Measurements from ENCODE around the gene FIBIN.
"Not testable (repeated sequence)": the region's sequence is repeated elsewhere in the genome, so short reads cannot be mapped to it uniquely, and the experiment has no call there.

The FIBIN gene

DNA sequence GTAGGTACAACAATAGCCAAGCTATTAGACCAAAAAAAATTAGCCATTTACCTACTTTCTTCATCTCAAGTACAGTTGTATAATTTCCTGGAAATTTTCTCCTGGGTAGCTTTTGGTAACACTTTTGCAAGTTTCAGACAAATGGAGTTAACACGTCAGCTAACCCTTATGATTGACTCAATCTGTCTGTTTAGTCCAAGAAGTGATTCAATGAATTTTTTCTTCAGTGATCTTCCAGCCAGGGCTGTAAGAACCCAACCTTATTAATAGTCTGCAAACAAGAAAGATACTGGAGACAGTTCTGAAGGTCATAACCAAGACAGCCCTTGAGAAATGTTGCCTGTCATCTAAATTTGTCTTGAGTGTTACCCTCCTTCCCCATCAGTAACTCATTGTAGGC is 30.1 kb upstream of the FIBIN start:
- no peaks in the 10 kb centered on the region for H3K27me3 ChIP-seq (ENCODE audit: low read depth)
- in situ Hi-C loops (cut with MboI; ENCODE audit: low sequenced_read_pairs): no loop called here

DNA sequence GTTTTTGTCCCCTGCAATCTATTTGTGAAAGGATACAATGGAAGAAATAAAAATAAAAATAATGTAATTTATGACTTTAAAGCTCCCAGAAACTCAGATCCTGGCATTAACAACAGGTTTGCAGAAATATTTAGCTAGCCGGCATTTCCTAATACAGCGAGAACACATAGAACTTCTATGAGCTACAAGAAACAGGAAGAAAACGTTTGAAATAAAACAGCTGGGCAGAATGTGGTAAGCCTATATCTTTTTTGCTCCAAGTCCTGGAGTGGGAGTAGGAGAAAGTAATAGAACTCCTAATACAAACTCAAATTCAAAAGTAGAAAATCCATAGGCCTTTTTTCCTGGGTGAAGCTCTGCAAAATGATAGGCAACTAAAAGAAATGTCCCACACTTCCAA is 29.6 kb upstream of the FIBIN start:
- no peaks in the 10 kb centered on the region for H3K27me3 ChIP-seq (ENCODE audit: low read depth)
- in situ Hi-C loops (cut with MboI; ENCODE audit: low sequenced_read_pairs): no loop called here
- no peaks in the 10 kb centered on the region for H3K9me3 ChIP-seq
- H3K4me3 ChIP-seq: no peak overlapping the region
- no peak for DNase-seq (ENCODE audit: low spot score in 2 of 2)
- H3K4me1 ChIP-seq: no peaks in the 10 kb centered on the region
- no peaks in the 10 kb centered on the region for H3K36me3 ChIP-seq (replicated peaks)

More for the DNA sequence above, 30.1 kb upstream of the FIBIN start:
- no peak overlapping the region for H3K4me3 ChIP-seq
- no peaks in the 10 kb centered on the region for H3K36me3 ChIP-seq (replicated peaks)
- H3K9me3 ChIP-seq: no peaks in the 10 kb centered on the region
- no peak for DNase-seq (ENCODE audit: low spot score in 2 of 2)
- no peaks in the 10 kb centered on the region for H3K4me1 ChIP-seq

GRCh38 chr11:26964847-26965485 is 28.9 kb upstream of the FIBIN start:
- H3K36me3 ChIP-seq (replicated peaks); in situ Hi-C loops (cut with MboI; ENCODE audit: low sequenced_read_pairs); DNase-seq (ENCODE audit: low spot score in 2 of 2); H3K4me1 ChIP-seq; H3K27me3 ChIP-seq (ENCODE audit: low read depth); H3K4me3 ChIP-seq; H3K9me3 ChIP-seq: not testable (repeated sequence)

- Histone ChIP-seq H3K4me1 (no peaks in the 10 kb centered on the region), H3K36me3 (replicated peaks) (no peaks in the 10 kb centered on the region), H3K27me3 (ENCODE audit: low read depth) (no peaks in the 10 kb centered on the region), H3K9me3 (no peaks in the 10 kb centered on the region), H3K4me3 (no peak overlapping the region)
- in situ Hi-C loops (cut with MboI; ENCODE audit: low sequenced_read_pairs): no loop called here
- DNase-seq (ENCODE audit: low spot score in 2 of 2): no peak
Measured at GRCh38 chr11:26971961-26972360, 22.0 kb upstream of the FIBIN start.

- Histone ChIP-seq H3K9me3 (no peaks in the 10 kb centered on the region), H3K4me3 (no peak overlapping the region), H3K36me3 (replicated peaks) (no peaks in the 10 kb centered on the region), H3K4me1 (no peaks in the 10 kb centered on the region), H3K27me3 (ENCODE audit: low read depth) (no peaks in the 10 kb centered on the region)
- in situ Hi-C loops (cut with MboI; ENCODE audit: low sequenced_read_pairs): no loop called here
- DNase-seq (ENCODE audit: low spot score in 2 of 2): no peak
Measured at GRCh38 chr11:26974069-26974783, 19.7 kb upstream of the FIBIN start.

- Histone ChIP-seq H3K36me3 (replicated peaks) (no peaks in the 10 kb centered on the region), H3K4me3 (no peak overlapping the region), H3K4me1 (no peaks in the 10 kb centered on the region), H3K27me3 (ENCODE audit: low read depth) (no peaks in the 10 kb centered on the region), H3K9me3 (no peaks in the 10 kb centered on the region)
- no peak for DNase-seq (ENCODE audit: low spot score in 2 of 2)
- in situ Hi-C loops (cut with MboI; ENCODE audit: low sequenced_read_pairs): no loop called here
Measured at GRCh38 chr11:26974996-26975395, 18.9 kb upstream of the FIBIN start.

GRCh38 chr11:26976389-26976788 is 17.5 kb upstream of the FIBIN start:
- no peaks in the 10 kb centered on the region for H3K4me1 ChIP-seq
- H3K9me3 ChIP-seq: no peaks in the 10 kb centered on the region
- DNase-seq (ENCODE audit: low spot score in 2 of 2): no peak
- H3K27me3 ChIP-seq (ENCODE audit: low read depth): no peaks in the 10 kb centered on the region
- in situ Hi-C loops (cut with MboI; ENCODE audit: low sequenced_read_pairs): no loop called here
- H3K36me3 ChIP-seq (replicated peaks): no peaks in the 10 kb centered on the region
- H3K4me3 ChIP-seq: no peak overlapping the region

GRCh38 chr11:26977209-26977608 is 16.7 kb upstream of the FIBIN start:
- H3K27me3 ChIP-seq (ENCODE audit: low read depth); H3K36me3 ChIP-seq (replicated peaks); in situ Hi-C loops (cut with MboI; ENCODE audit: low sequenced_read_pairs); H3K4me3 ChIP-seq; H3K9me3 ChIP-seq; H3K4me1 ChIP-seq: not testable (repeated sequence)
- DNase-seq (ENCODE audit: low spot score in 2 of 2): peak in 1 of 2 experiments; percentile 15

GRCh38 chr11:26983645-26984044 is 10.3 kb upstream of the FIBIN start:
- no peaks in the 10 kb centered on the region for H3K9me3 ChIP-seq
- no peaks in the 10 kb centered on the region for H3K36me3 ChIP-seq (replicated peaks)
- in situ Hi-C loops (cut with MboI; ENCODE audit: low sequenced_read_pairs): no loop called here
- DNase-seq (ENCODE audit: low spot score in 2 of 2): no peak
- H3K27me3 ChIP-seq (ENCODE audit: low read depth): no peaks in the 10 kb centered on the region
- no peak overlapping the region for H3K4me3 ChIP-seq
- no peaks in the 10 kb centered on the region for H3K4me1 ChIP-seq

DNA sequence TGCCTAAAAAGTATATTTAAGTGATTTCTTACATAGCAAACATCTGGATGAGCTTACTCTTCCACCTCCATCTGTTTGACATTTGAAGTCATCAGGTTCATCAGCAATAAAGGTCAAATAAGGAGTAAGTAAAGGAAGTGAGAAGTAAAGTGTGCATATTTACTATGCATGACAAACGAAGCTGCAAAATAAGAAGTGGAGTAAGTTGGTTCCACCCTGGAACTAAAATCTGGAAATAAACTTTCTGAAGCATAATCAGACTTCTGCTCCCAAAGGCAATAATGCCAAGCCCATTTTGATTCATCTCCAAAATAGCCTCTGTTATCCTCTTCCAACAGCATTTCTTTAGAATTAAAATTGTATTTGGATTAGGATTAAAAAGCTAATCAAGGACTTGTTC is 8.4 kb upstream of the FIBIN start:
- no peak for DNase-seq (ENCODE audit: low spot score in 2 of 2)
- Histone ChIP-seq H3K4me1 (no peaks in the 10 kb centered on the region), H3K4me3 (no peak overlapping the region), H3K27me3 (ENCODE audit: low read depth) (no peaks in the 10 kb centered on the region; the same call in 1 of the 2 replicates), H3K36me3 (replicated peaks) (no peaks in the 10 kb centered on the region), H3K9me3 (no peaks in the 10 kb centered on the region)
- in situ Hi-C loops (cut with MboI; ENCODE audit: low sequenced_read_pairs): no loop called here

DNA sequence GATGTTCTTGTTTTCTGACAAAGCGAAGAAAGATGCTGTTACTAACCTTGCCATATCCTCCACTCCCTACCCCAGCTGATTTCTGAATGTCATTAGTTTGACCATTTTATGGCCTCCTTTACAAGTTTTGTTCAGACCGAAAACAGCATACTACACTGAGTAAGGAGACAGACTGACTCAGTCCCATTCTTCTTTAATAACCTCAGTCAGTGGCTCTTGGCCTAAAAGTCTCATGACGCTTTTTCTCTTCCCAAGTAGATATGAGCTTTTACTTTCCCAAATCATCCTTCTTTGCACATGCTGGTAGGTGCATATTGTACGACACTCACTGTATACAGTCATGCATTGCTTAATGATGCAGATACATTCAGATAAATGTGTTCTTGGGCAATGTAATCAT is 8.0 kb upstream of the FIBIN start:
- no peak overlapping the region for H3K4me3 ChIP-seq
- no peaks in the 10 kb centered on the region for H3K9me3 ChIP-seq
- H3K4me1 ChIP-seq: no peaks in the 10 kb centered on the region
- no peak for DNase-seq (ENCODE audit: low spot score in 2 of 2)
- in situ Hi-C loops (cut with MboI; ENCODE audit: low sequenced_read_pairs): no loop called here
- H3K36me3 ChIP-seq (replicated peaks): no peaks in the 10 kb centered on the region
- no peaks in the 10 kb centered on the region; the same call in 1 of the 2 replicates for H3K27me3 ChIP-seq (ENCODE audit: low read depth)

DNA sequence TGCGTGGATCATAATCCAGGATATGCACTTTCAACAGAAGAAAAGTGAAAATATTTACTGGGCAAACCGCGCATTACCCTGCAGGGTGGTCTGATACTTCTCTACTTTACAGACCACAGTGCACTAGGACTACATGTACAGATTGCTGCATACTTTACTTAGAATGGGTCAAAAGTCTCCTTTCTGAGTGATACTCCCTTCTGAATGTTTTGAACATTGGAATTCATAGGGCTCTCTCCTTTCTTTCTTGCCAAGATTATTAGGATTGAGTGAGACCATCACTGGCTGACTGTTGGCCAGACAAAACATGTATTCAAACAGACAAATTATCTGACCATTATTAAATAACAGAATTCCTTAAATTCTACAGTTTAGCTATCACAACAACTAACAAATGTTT is 6.6 kb upstream of the FIBIN start:
- DNase-seq (ENCODE audit: low spot score in 2 of 2): no peak
- in situ Hi-C loops (cut with MboI; ENCODE audit: low sequenced_read_pairs): no loop called here
- Histone ChIP-seq H3K9me3 (no peaks in the 10 kb centered on the region), H3K4me1 (no peaks in the 10 kb centered on the region), H3K27me3 (ENCODE audit: low read depth) (no peaks in the 10 kb centered on the region; the same call in 1 of the 2 replicates), H3K4me3 (no peak overlapping the region), H3K36me3 (replicated peaks) (no peaks in the 10 kb centered on the region)

DNA sequence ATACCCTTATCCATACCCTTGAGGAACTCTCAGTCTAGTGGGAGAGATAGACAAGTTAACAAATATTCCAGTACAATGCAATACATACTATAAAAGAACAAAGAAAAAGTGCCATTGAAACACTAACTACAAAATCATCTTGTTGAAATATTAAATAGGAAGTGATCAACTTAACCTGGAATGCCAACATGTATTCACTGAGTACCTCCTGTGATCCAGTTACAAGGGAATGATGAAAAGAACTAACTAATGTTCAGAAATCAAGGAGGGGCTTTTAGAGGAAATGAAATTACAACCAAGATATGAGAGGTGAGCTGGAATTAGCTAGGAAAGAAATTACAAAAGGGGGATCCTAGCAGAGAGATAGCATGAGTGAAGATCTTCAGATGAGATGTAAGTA is 6.2 kb upstream of the FIBIN start:
- in situ Hi-C loops (cut with MboI; ENCODE audit: low sequenced_read_pairs): no loop called here
- no peak for DNase-seq (ENCODE audit: low spot score in 2 of 2)
- Histone ChIP-seq H3K9me3 (no peaks in the 10 kb centered on the region), H3K4me1 (no peaks in the 10 kb centered on the region), H3K27me3 (ENCODE audit: low read depth) (no peaks in the 10 kb centered on the region; the same call in 1 of the 2 replicates), H3K4me3 (no peak overlapping the region), H3K36me3 (replicated peaks) (no peaks in the 10 kb centered on the region)

- Histone ChIP-seq H3K4me1 (no peaks in the 10 kb centered on the region), H3K27me3 (ENCODE audit: low read depth) (no peaks in the 10 kb centered on the region; the same call in none of the 2 replicates), H3K9me3 (no peaks in the 10 kb centered on the region), H3K4me3 (no peak overlapping the region), H3K36me3 (replicated peaks) (no peaks in the 10 kb centered on the region)
- in situ Hi-C loops (cut with MboI; ENCODE audit: low sequenced_read_pairs): no loop called here
- DNase-seq (ENCODE audit: low spot score in 2 of 2): no peak
Measured at GRCh38 chr11:26992031-26992541, 1.8 kb upstream of the FIBIN start.

All from HAP-1 (cell line).